ENCODE measurements around the gene NCAPG2.
"Not testable (repeated sequence)": the region's sequence is repeated elsewhere in the genome, so short reads cannot be mapped to it uniquely, and the experiment has no call there.

Gene NCAPG2

GRCh38 chr7:158666966-158667678 is 37.5 kb downstream of the NCAPG2 start:
- not testable (repeated sequence) for DNase-seq

- no peak for DNase-seq
These were observed 38.2 kb downstream of the NCAPG2 start for GRCh38 chr7:158666401-158666800.

GRCh38 chr7:158664406-158664805 is 40.2 kb downstream of the NCAPG2 start:
- DNase-seq = no peak

GRCh38 chr7:158663428-158663741 is 41.2 kb downstream of the NCAPG2 start:
- DNase-seq = no peak

GRCh38 chr7:158662610-158663427 is 41.8 kb downstream of the NCAPG2 start:
- DNase-seq = no peak

- no peak for DNase-seq
These were observed 46.1 kb downstream of the NCAPG2 start for GRCh38 chr7:158658475-158658874.

- no peak for DNase-seq
These were observed 47.3 kb downstream of the NCAPG2 start for GRCh38 chr7:158657189-158657746.

GRCh38 chr7:158655931-158656441 is 48.6 kb downstream of the NCAPG2 start:
- DNase-seq = no peak

- no peak for DNase-seq
These were observed 49.1 kb downstream of the NCAPG2 start for GRCh38 chr7:158655507-158655906.

GRCh38 chr7:158651968-158652565 is 52.5 kb downstream of the NCAPG2 start:
- DNase-seq = no peak

- DNase-seq = no peak
These were observed 53.8 kb downstream of the NCAPG2 start for GRCh38 chr7:158650821-158651225.

- peak; percentile 50 to 90 for DNase-seq
These were observed 55.3 kb downstream of the NCAPG2 start for GRCh38 chr7:158649279-158649678.

- DNase-seq = no peak
These were observed 55.8 kb downstream of the NCAPG2 start for GRCh38 chr7:158648787-158649186.

GRCh38 chr7:158648168-158648567 is 56.4 kb downstream of the NCAPG2 start:
- DNase-seq = no peak

GRCh38 chr7:158647475-158647792 is 57.2 kb downstream of the NCAPG2 start:
- no peak for DNase-seq

GRCh38 chr7:158646766-158647474 is 57.7 kb downstream of the NCAPG2 start:
- DNase-seq = no peak

GRCh38 chr7:158645842-158646241 is 58.8 kb downstream of the NCAPG2 start:
- no peak for DNase-seq

- DNase-seq = no peak
These were observed 62.5 kb downstream of the NCAPG2 start for GRCh38 chr7:158642149-158642548.

- no peak for DNase-seq
These were observed 66.6 kb downstream of the NCAPG2 start for GRCh38 chr7:158638001-158638400.

- DNase-seq = no peak
These were observed 71.3 kb downstream of the NCAPG2 start for GRCh38 chr7:158633055-158633956.

GRCh38 chr7:158631574-158632195 is 72.9 kb downstream of the NCAPG2 start:
- DNase-seq = no peak

Data from SW 1271 (cell line).